DMS114 treated with DMSO at 0.1 percent for 48 hours (cell line): ENCODE results near the gene PIP5KL1.
"Not testable (repeated sequence)": the region's sequence is repeated elsewhere in the genome, so short reads cannot be mapped to it uniquely, and the experiment has no call there.

Experiments
- DNase-seq: peaks from one replicate; lab custom pipeline; 2025; ENCODE audit not compliant: unreplicated experiment; lab: John Stamatoyannopoulos, UW

The PIP5KL1 gene

GRCh38 chr9:127896395-127897192 lies 34.0 kb downstream of the PIP5KL1 start:
- no peak for DNase-seq

DNA sequence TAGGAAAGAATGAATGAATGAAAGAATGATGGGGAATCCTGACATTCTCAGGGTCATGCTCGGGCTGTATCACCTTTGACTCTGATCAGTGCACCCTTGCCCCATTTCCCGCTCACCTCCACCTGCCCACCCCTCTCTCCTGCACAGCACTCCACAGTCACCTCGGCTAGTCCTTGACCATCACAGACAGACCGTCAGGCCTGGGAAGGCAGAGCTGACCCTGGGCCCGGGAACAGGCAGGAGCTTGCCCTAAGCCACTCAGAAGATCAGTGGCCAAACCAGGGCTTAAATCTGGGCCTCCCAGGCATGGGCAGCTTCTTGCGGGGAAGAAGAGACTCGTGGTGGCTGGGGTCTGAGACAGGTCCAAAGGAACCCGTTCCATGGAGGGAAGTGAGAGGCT lies 34.8 kb downstream of the PIP5KL1 start:
- DNase-seq: no peak

GRCh38 chr9:127893392-127893791 lies 37.2 kb downstream of the PIP5KL1 start:
- no peak for DNase-seq

DNA sequence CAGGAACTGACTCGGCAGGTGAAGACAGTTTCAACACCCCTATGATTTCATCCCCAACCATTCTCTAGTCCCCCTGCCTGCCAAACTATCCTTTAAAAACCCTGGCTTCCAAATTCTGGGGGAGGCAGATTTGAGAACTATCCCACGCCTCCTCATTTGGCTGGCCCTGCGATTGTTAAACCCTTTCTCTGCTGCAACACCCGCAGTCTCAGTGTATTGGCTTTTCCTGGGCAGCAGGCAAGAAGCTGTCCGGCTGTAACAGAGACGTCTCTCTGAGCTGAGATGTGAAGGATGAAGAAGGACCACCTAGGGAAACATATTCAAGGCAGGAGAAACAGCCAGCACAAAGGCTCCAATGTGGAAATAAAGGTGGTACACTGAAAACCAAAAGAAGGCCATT lies 37.7 kb downstream of the PIP5KL1 start:
- no peak for DNase-seq

DNA sequence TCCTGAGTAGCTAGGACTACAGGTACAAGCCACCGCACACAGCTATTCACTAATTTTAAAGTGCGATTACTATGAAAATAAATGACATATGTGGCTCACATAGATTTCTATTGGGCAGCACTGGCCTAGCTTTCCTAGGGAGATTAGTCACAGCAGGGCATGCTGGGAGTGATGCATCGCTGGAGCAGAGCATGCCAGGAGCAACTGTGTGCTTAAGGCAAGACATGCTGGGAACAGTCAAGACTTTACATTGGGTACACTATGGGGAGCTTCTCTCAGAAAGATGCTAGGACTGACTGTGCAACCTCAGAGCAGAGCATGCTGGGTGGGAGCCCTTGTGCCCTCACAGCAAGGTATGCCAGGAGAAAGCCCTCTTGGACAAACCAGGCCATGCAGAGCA lies 40.5 kb downstream of the PIP5KL1 start:
- no peak for DNase-seq

GRCh38 chr9:127887792-127888191 lies 42.8 kb downstream of the PIP5KL1 start:
- peak; percentile 30 for DNase-seq

- DNase-seq: no peak
These were observed 44.1 kb downstream of the PIP5KL1 start for GRCh38 chr9:127886401-127886972.

GRCh38 chr9:127885508-127886281 lies 44.9 kb downstream of the PIP5KL1 start:
- DNase-seq: no peak

- DNase-seq: no peak
These were observed 45.5 kb downstream of the PIP5KL1 start for GRCh38 chr9:127884976-127885490.

DNA sequence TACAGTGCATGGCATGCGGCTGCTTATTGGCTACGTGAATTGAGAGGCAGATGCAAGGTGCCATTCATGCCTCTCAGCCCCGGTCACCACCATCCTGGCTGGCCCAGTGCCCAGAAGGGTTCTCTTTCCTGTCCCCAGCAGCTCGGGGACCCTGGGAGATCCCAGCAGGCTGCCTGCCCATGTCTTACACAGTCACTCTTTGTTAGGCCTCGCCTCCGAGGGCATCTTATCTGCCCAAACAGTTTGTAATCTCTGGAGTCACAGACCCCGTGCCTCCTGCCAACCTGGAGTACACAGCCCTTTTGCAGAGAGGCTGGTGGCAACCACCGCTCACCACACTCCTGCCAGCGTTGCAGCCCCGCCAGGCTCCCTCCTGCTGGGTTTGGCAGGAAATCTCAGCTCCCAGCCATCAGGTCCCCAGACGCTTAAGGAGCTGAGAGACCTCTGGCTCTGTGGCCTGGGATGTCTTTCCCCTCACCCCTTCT lies 46.1 kb downstream of the PIP5KL1 start:
- no peak for DNase-seq

- DNase-seq: no peak
These were observed 46.6 kb downstream of the PIP5KL1 start for GRCh38 chr9:127883959-127884358.

DNA sequence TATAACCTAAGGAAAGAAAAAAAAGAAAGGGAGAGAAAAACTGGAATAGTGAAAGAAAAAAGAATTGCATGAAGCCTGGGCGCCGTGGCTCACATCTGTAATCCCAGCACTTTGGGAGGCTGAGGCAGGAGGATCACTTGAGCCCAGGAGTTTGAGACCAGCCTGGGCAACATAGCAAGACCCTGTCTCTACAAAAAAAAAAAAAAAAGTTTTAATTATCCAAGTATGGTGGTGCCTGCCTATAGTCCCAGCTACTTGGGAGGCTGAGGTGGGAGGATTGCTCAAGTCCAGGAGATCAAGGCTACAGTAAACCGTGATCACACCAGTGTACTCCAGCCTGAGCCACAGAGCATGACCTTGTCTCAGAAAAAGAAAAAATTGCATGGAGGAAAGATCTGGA lies 48.9 kb downstream of the PIP5KL1 start:
- DNase-seq: not testable (repeated sequence)

DNA sequence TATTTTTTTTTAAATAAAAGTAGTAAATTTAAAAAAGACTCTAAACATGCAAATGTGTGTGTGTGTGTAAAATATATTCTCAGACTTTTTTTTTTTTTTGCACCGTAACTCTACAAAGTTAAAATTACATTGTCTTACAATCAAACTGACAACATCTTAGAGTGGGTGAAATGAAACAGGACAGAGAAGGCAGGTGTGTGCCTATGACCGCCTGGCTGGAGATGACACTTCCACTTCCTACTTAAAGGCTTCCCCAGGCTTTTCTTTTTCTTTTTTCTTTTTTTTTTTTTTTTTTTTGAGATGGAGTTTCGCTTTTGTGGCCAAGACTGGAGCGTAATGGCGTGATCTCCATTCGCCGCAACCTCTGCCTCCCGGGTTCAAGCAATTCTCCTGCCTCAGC lies 50.4 kb downstream of the PIP5KL1 start:
- DNase-seq: no peak

- no peak for DNase-seq
These were observed 51.8 kb downstream of the PIP5KL1 start for GRCh38 chr9:127878652-127879390.

DNA sequence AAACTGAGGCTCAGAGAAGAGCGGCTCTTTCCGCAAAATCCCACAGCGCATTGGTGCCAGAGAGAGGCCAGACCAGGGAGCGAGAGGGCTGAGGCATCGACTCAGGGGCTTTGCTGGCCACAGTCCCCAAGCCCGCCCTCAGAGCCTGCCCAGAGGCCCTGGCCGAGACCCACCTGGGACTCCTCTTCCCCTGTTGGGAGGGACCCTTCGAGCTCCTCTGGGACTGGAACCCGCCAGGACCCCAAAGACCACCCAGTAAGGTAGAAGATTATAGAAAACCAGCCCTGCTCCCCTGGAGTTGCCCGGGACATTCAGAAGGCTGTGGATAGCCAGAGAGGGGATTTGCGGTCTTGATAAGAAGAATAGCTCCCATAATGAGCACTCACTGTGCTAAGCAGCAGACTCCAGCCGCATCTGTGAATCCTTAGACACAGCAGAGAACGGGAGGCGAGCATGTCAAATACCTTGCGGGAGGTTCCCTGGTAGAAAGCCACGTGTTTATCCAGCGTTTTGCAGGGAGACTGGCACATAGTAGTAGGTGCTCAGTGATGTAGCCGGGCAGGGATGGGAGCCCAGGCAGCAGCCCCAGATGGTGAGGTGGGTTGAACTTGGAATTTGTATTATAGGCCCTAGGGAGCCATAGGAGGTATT lies 52.5 kb downstream of the PIP5KL1 start:
- no peak for DNase-seq

DNA sequence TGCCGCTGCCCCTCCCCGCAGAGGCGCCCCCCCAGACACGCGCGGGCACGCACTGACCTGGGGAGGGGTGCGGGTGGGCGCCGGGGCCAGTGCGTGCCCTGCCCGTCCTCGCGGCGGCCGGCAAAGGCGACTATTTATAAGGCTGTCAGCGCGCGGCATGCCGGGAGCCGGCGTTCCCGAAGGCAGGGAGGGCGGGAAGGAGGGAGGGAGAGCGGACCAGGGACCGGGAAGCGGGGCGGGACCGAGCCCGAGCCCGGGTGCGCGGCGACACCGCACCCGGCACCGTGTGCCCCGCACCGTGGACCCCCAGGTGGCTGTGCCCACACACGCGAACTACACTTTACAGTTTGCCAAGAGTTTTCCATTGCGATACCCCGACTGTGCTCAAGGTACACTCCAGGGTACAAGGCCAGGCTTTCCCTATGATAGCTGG lies 53.0 kb downstream of the PIP5KL1 start, which contains the start of gene AK1:
TSS of gene AK1 (minus strand) at position 110 of the 433 bp plus-strand sequence. CDS start 3,058 bp downstream, outside the sequence.
- DNase-seq: no peak

DNA sequence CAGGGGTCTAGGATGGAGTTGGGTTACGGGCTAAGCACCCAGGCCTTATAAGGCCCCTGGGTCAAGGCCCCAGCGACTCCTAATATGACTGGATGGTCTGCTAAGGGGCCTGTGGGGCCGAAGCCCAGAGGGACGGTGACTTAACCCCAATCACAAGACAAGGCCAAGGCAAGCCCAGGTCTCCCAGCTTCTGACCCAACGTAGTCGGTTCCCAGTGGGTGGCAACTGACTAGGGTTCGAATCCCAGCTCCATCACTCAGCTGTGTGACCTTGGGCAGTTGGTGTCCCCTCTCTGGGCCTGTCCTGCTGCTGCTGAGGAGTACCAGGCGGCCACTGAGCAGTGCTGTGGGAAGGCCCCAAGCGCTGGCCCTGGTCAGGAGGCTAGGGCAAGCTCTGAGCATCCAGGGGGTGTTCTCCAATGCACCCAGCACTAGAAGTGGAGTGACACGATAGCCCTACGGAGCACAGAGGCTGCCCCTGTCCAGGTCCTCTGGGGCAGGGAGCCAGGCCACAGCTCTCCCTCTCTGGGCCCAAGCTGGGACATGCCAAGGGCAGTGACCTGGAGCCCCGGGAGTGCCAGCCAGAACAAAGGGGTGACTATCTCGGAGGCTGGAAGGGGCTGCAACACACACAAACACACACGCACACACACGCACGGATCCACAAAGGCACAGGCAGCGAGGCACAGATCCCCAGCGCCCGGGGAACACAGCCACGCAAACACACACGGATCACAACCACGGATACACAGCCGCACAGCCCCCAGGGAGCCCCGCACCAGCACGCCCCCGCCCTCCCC lies 53.6 kb downstream of the PIP5KL1 start:
- DNase-seq: no peak

DNA sequence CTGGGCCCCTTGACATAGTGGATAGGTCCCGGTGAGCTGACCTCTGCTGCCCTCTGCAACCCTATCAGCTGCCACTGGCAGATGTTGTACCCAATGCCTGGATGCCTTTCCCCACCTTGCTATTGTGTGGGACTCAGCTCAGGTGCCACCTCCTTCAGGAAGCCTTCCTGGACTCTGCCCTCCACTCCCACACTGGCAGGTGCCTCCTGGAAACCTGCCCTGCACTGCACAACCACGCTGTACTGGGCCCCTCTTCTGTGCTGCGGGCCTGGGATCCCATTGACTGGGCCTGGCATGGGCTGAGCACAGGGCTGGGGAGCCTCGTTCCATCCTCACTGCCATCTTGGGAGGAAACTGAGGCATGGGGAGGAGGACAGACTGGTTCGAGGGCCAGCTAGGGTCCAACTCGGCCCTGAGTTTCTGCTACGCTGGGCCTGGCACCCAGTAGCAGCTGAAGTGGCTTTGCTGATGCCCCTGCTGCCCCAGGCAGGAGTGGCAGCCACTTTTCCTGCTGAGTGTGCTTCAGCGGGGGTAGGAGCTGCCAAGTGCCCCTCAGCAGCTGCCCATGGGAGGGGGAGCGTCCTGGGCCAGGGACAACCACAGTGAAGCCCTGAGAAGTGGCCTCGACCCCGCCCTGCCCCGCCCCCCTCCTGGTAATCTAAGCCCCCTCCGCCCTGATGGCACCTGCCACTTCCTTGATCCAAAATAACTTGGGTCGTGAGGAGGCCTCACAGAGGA lies 54.4 kb downstream of the PIP5KL1 start:
- no peak for DNase-seq
